Keratinocyte (primary cell): ENCODE data around the gene RMND5A. TPM values are rescaled to one million over a fixed set of nuclear protein-coding genes. Genes with fewer than 3 reads are reported as not detected.

Source experiments
- DNase-seq: peaks from one replicate; pipeline ENCODE4 v3.0.0-alpha.2; 2011; ENCODE audit warnings: low read depth, missing footprints, low spot score
- FAIRE-seq: peaks from 2 replicates; lab custom pipeline; 2011; peaks lifted over from hg19 to GRCh38; lab: Jason Lieb, UNC
- H2AFZ ChIP-seq: 2 replicates; pipeline ENCODE4 v1.6.0; 2012; ENCODE audit warnings: low read length, control low read depth, inconsistent platforms; ENCODE audit not compliant: control insufficient read depth
- H3K27ac ChIP-seq: 2 replicates; pipeline ENCODE4 v1.5.1; 2011; ENCODE audit warnings: low read length; ENCODE audit not compliant: control insufficient read depth, insufficient read depth
- H3K27me3 ChIP-seq: 3 replicates; pipeline ENCODE4 v1.6.0; 2011; ENCODE audit warnings: low read length; ENCODE audit not compliant: control insufficient read depth, insufficient read depth; ENCODE audit errors: extremely low read depth
- H3K36me3 ChIP-seq, 2 experiments: 2 replicates in 1 of 2; 3 replicates in 1 of 2; pipeline ENCODE4 v1.5.1; 2011; ENCODE audit warnings: low read length in 2 of 2, mild to moderate bottlenecking in 1 of 2; ENCODE audit not compliant: control insufficient read depth in 2 of 2, insufficient read depth in 2 of 2; ENCODE audit errors: extremely low read depth in 1 of 2
- H3K4me1 ChIP-seq: 3 replicates; pipeline ENCODE4 v1.5.1; 2011; ENCODE audit warnings: low read length; ENCODE audit not compliant: control insufficient read depth, insufficient read depth; ENCODE audit errors: extremely low read depth
- H3K4me2 ChIP-seq: 3 replicates; pipeline ENCODE4 v1.6.0; 2011; ENCODE audit warnings: low read depth, low read length; ENCODE audit not compliant: control insufficient read depth, insufficient read depth; ENCODE audit errors: extremely low read depth
- H3K4me3 ChIP-seq, 3 experiments: fragments of 200-600 bp in 1 of 3; sonication (generic) in 1 of 3; 2 replicates in 2 of 3; 3 replicates in 1 of 3; pipeline ENCODE4 v1.5.1; 2011 to 2016; ENCODE audit warnings: low read length in 3 of 3, mild to moderate bottlenecking in 3 of 3, control low read depth in 2 of 3, inconsistent platforms in 1 of 3, low read depth in 1 of 3, mixed read lengths in 1 of 3, mixed run types in 1 of 3, moderate library complexity in 1 of 3; ENCODE audit not compliant: control insufficient read depth in 2 of 3, insufficient read depth in 2 of 3; ENCODE audit errors: extremely low read depth in 1 of 3
- H3K79me2 ChIP-seq: 2 replicates; pipeline ENCODE4 v1.6.0; 2012; ENCODE audit warnings: low read length; ENCODE audit not compliant: control insufficient read depth, insufficient read depth
- H3K9ac ChIP-seq: 3 replicates; pipeline ENCODE4 v1.6.0; 2011; ENCODE audit warnings: low read length; ENCODE audit not compliant: control insufficient read depth, insufficient read depth; ENCODE audit errors: extremely low read depth
- H3K9me1 ChIP-seq: 3 replicates; pipeline ENCODE4 v1.6.0; 2011; ENCODE audit warnings: low read length; ENCODE audit not compliant: control insufficient read depth, insufficient read depth; ENCODE audit errors: extremely low read depth
- H3K9me3 ChIP-seq: 2 replicates; pipeline ENCODE4 v1.5.1; 2012; ENCODE audit warnings: low read depth, low read length; ENCODE audit not compliant: control insufficient read depth
- H4K20me1 ChIP-seq: 3 replicates; pipeline ENCODE4 v1.6.0; 2011; ENCODE audit warnings: low read length; ENCODE audit not compliant: control insufficient read depth, insufficient read depth; ENCODE audit errors: extremely low read depth
- CTCF ChIP-seq, 3 experiments: IDR thresholded peaks in 1 of 3; conservative IDR thresholded peaks in 1 of 3; optimal IDR thresholded peaks in 1 of 3; 2 replicates in 2 of 3; 3 replicates in 1 of 3; pipeline versions ENCODE3 to v1.5.1; 2011; ENCODE audit warnings: low read length in 3 of 3, mild to moderate bottlenecking in 3 of 3, moderate library complexity in 2 of 3, control low read depth in 1 of 3, inconsistent platforms in 1 of 3; ENCODE audit not compliant: insufficient read depth in 2 of 3; ENCODE audit errors: extremely low read depth in 1 of 3
- EZH2 ChIP-seq: IDR thresholded peaks from one replicate; pipeline ENCODE4 v1.6.1; 2012; ENCODE audit warnings: inconsistent platforms, mild to moderate bottlenecking, low read length, moderate library complexity
- dilution Hi-C: fragments of 300-500 bp; cut with MboI; formaldehyde crosslinking; loops from one replicate; pipeline ENCODE4 v1.7.0; 2020; ENCODE audit warnings: low sequenced_read_pairs; ENCODE audit not compliant: extremely low pct_ligation_motif_present
- polyA plus RNA-seq, 5 experiments: library from polyadenylated mRNA; depleted of rRNA in 3 of 5; stranded (reverse) in 3 of 5; stranded (forward) in 1 of 5; unstranded in 1 of 5; fragments of >200 nt; gene quantifications; 1 replicate in 1 of 5; 2 replicates in 3 of 5; 3 replicates in 1 of 5; pipeline versions ENCODE4 v1.2.1 to v1.2.3, GENCODE V29; 2011 to 2012; ENCODE audit warnings: missing spikeins in 2 of 5, low read depth in 1 of 5, low replicate concordance in 1 of 5

Gene RMND5A
- polyA plus RNA-seq, 1 donor (not counting 4 experiments of a cell fraction or from before 2014, with no cell fraction given): 26.0 TPM

DNA sequence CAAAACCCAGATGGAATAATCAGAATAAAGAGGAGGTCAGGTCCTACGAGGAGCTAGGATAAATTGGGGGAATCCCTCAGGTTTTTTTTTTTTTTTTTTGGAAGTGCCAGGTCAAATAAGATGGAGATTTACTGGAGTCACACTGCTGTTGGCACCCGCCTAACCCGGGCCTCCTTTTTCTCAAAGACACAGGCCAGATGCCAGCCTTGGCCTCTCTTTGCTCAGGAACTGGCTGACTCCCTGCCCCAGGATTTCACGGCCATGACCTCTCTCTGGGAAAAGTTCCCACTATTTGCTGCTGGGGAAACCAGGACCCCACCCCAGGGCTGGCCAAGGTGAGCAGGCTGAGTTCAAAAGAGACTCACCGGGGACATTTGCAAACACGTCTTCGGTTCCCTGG, 68.1 kb downstream of the RMND5A start:
- Histone ChIP-seq H3K4me3 (no peak overlapping the region), H3K4me1 (no peaks in the 10 kb centered on the region), H3K79me2 (no peaks in the 10 kb centered on the region), H3K9me3 (no peaks in the 10 kb centered on the region), H2AFZ (no peak overlapping the region), H3K36me3 (no peaks in the 10 kb centered on the region), H3K4me2 (no peak overlapping the region), H3K9me1 (no peaks in the 10 kb centered on the region), H4K20me1 (peaks cover 2% of the 10 kb centered on the region), H3K27me3 (peaks cover 58% of the 10 kb centered on the region), H3K9ac (no peak overlapping the region), H3K27ac (no peak overlapping the region)
- dilution Hi-C loops: no loop called here
- FAIRE-seq: no peak
- TF ChIP-seq EZH2 (no peak), CTCF (optimal IDR thresholded peaks at IDR 0.05 in 1 of 3, IDR thresholded peaks at IDR 0.05 in 1 of 3, conservative IDR thresholded peaks at IDR 0.05 in 1 of 3; ENCODE audit: extremely low read depth in 1 of 3, insufficient read depth in 2 of 3, low read length in 3 of 3) (no peak)
- DNase-seq: no peak

DNA sequence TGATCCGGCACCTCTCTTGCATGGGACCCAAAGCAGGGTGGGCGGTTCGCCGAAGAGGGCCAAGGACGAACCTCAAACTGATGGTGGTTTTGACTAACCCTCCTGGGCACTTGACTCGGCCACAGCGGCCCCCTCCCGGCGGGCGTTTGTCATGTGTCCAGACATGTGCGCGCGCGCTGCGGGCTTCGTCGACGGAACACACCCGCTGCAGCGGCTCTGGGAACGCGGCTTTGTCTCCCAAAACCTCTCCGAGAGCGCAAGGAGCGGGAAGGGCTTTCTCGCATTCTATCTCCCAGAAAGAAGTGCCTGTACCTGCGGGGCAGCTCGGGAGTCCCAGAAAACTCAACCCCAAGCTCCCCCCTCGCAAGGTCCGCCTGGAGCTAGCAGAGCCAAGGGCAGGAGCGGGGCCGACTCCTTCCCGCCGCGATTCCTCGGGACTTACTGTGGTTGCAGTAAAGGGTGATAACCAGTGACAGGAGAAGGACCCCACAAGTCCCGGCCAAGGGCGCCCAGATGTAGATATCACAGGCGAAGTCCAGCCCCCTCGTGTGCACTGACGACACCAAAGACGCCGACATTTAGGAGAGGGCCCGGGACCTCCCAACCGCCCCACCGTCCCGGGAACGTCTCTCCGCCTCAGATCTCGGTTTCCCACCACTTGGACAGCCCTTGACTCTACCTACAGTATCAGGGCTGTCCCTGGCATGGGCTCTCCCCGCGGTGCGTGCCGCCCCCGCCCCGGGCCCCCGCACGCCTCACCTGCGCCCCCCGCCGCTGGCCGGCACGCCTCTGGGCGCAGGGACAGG, 69.0 kb downstream of the RMND5A start:
- Histone ChIP-seq H3K27me3 (peaks cover 63% of the 10 kb centered on the region), H4K20me1 (peaks cover 2% of the 10 kb centered on the region), H3K79me2 (no peaks in the 10 kb centered on the region), H3K9me3 (no peaks in the 10 kb centered on the region), H3K9ac (no peak overlapping the region), H3K27ac (no peak overlapping the region), H3K4me3 (peak overlapping the region in 1 of 3 experiments; percentile 43), H3K4me1 (no peaks in the 10 kb centered on the region), H3K36me3 (no peaks in the 10 kb centered on the region), H2AFZ (peak overlapping the region; percentile 15), H3K4me2 (peak overlapping the region; percentile 32), H3K9me1 (no peaks in the 10 kb centered on the region)
- dilution Hi-C loops: no loop called here
- TF ChIP-seq CTCF (optimal IDR thresholded peaks at IDR 0.05 in 1 of 3, IDR thresholded peaks at IDR 0.05 in 1 of 3, conservative IDR thresholded peaks at IDR 0.05 in 1 of 3; ENCODE audit: extremely low read depth in 1 of 3, insufficient read depth in 2 of 3, low read length in 3 of 3) (no peak), EZH2 (peak; percentile 89)
- FAIRE-seq (no peak), DNase-seq (no peak)
